ENCODE results near the gene RELL1.

- TF ChIP-seq POLR2AphosphoS5 (IDR thresholded peaks at IDR 0.05; ENCODE audit: low read length) (no peak), BRCA1 (IDR thresholded peaks at IDR 0.05; ENCODE audit: low read depth, low read length) (no peak), CTCF (IDR thresholded peaks at IDR 0.05 in 2 of 3, conservative IDR thresholded peaks at IDR 0.05 in 1 of 3; ENCODE audit: control insufficient read depth in 2 of 3, extremely low read depth in 1 of 3, insufficient read depth in 1 of 3, low read depth in 3 of 3, low read length in 3 of 3) (no peak), SIX5 (IDR thresholded peaks at IDR 0.05; ENCODE audit: low read depth, low read length, severe bottlenecking) (no peak)
Observed at GRCh38 chr4:37649268-37649667, 36.9 kb downstream of the RELL1 start.
